H9 (cell line): Measurements from ENCODE around the gene ME3. TPM values are rescaled to one million over a fixed set of nuclear protein-coding genes. Genes with fewer than 3 reads are reported as not detected.

Experiments
- DNase-seq: peaks from one replicate; pipeline ENCODE4 v3.0.0-alpha.2; 2017
- H2AFZ ChIP-seq: one replicate; pipeline ENCODE4 v1.6.1; 2013; ENCODE audit warnings: mild to moderate bottlenecking, low read length, control low read depth, moderate library complexity
- H2AK5ac ChIP-seq: 2 replicates; pipeline ENCODE4 v1.6.1; 2013; ENCODE audit warnings: low read length, control low read depth, mixed read lengths; ENCODE audit not compliant: insufficient read length
- H2BK120ac ChIP-seq: one replicate; pipeline ENCODE4 v1.6.1; 2013; ENCODE audit warnings: low read depth, mild to moderate bottlenecking, low read length, control low read depth, inconsistent platforms; ENCODE audit not compliant: poor library complexity, severe bottlenecking
- H2BK12ac ChIP-seq: 2 replicates; pipeline ENCODE4 v1.6.1; 2013; ENCODE audit warnings: low read length, control low read depth, mixed read lengths, low read depth; ENCODE audit not compliant: insufficient read length
- H2BK15ac ChIP-seq: 2 replicates; pipeline ENCODE4 v1.6.1; 2013; ENCODE audit warnings: low read depth, low read length, control low read depth
- H2BK20ac ChIP-seq: one replicate; pipeline ENCODE4 v1.6.1; 2013; ENCODE audit warnings: low read depth, mild to moderate bottlenecking, low read length, control low read depth, inconsistent platforms; ENCODE audit not compliant: poor library complexity, severe bottlenecking
- H2BK5ac ChIP-seq: 2 replicates; pipeline ENCODE4 v1.6.1; 2013; ENCODE audit warnings: low read length, control low read depth, mixed read lengths; ENCODE audit not compliant: insufficient read length
- H3K14ac ChIP-seq: 2 replicates; pipeline ENCODE4 v1.6.1; 2013; ENCODE audit warnings: low read length, control low read depth; ENCODE audit not compliant: insufficient read depth
- H3K18ac ChIP-seq: 2 replicates; pipeline ENCODE4 v1.6.1; 2013; ENCODE audit warnings: low read depth, mild to moderate bottlenecking, mixed read lengths, low read length, control low read depth; ENCODE audit not compliant: insufficient read length
- H3K23ac ChIP-seq: 2 replicates; pipeline ENCODE4 v1.6.1; 2013; ENCODE audit warnings: low read length, control low read depth, mixed read lengths, low read depth; ENCODE audit not compliant: insufficient read length
- H3K23me2 ChIP-seq: 2 replicates; pipeline ENCODE4 v1.6.1; 2013; ENCODE audit warnings: low read depth, mild to moderate bottlenecking, mixed read lengths, low read length, control low read depth; ENCODE audit not compliant: insufficient read length, poor library complexity, severe bottlenecking
- H3K27ac ChIP-seq: 2 replicates; pipeline ENCODE4 v1.5.1; 2013; ENCODE audit warnings: low read length, control low read depth, mixed read lengths, low read depth; ENCODE audit not compliant: insufficient read length
- H3K27me3 ChIP-seq: 2 replicates; pipeline ENCODE4 v1.6.1; 2013; ENCODE audit warnings: low read length, control low read depth, inconsistent platforms; ENCODE audit not compliant: insufficient read depth
- H3K4ac ChIP-seq: 2 replicates; pipeline ENCODE4 v1.6.1; 2013; ENCODE audit warnings: low read depth, mild to moderate bottlenecking, control low read depth, inconsistent platforms, low read length, moderate library complexity
- H3K4me1 ChIP-seq: 2 replicates; pipeline ENCODE4 v1.6.1; 2013; ENCODE audit warnings: low read length, control low read depth, inconsistent platforms; ENCODE audit not compliant: insufficient read depth
- H3K4me2 ChIP-seq: 2 replicates; pipeline ENCODE4 v1.6.1; 2013; ENCODE audit warnings: low read length, control low read depth, mixed read lengths; ENCODE audit not compliant: insufficient read length, insufficient read depth
- H3K56ac ChIP-seq: 2 replicates; pipeline ENCODE4 v1.6.1; 2013; ENCODE audit warnings: low read depth, mild to moderate bottlenecking, mixed read lengths, low read length, control low read depth; ENCODE audit not compliant: insufficient read length
- H3K79me1 ChIP-seq: 2 replicates; pipeline ENCODE4 v1.6.1; 2013; ENCODE audit warnings: low read depth, mild to moderate bottlenecking, moderate library complexity, low read length, control low read depth, inconsistent platforms; ENCODE audit not compliant: insufficient read depth, poor library complexity, severe bottlenecking
- H3K79me2 ChIP-seq: 2 replicates; pipeline ENCODE4 v1.6.1; 2013; ENCODE audit warnings: low read length, control low read depth, inconsistent platforms; ENCODE audit not compliant: insufficient read depth
- H3K9ac ChIP-seq: 2 replicates; pipeline ENCODE4 v1.6.1; 2013; ENCODE audit warnings: low read length, control low read depth, mixed read lengths; ENCODE audit not compliant: insufficient read length; ENCODE audit errors: extremely low read depth
- H3K9me3 ChIP-seq: one replicate; pipeline ENCODE4 v1.6.1; 2013; ENCODE audit warnings: low read depth, low read length, inconsistent platforms; ENCODE audit not compliant: control insufficient read depth
- H3T11ph ChIP-seq: one replicate; pipeline ENCODE4 v1.6.1; 2013; ENCODE audit warnings: mild to moderate bottlenecking, low read length, control low read depth, inconsistent platforms
- H4K20me1 ChIP-seq: one replicate; pipeline ENCODE4 v1.6.1; 2013; ENCODE audit not compliant: control insufficient read depth, insufficient read length, insufficient read depth
- H4K5ac ChIP-seq: 2 replicates; pipeline ENCODE4 v1.6.1; 2013; ENCODE audit warnings: low read depth, mild to moderate bottlenecking, mixed read lengths, low read length, control low read depth; ENCODE audit not compliant: insufficient read length
- H4K8ac ChIP-seq: replicated peaks from 2 replicates; pipeline ENCODE4 v1.6.1; 2013; ENCODE audit warnings: low read length, control low read depth, mixed read lengths, low read depth; ENCODE audit not compliant: insufficient read length
- H4K91ac ChIP-seq: 2 replicates; pipeline ENCODE4 v1.6.1; 2013; ENCODE audit warnings: low read depth, mild to moderate bottlenecking, moderate library complexity, mixed read lengths, low read length, control low read depth; ENCODE audit not compliant: insufficient read length
- H3K27ac Mint-ChIP-seq, 3 experiments: 2 replicates in 2 of 3; 3 replicates in 1 of 3; pipeline ENCODE4 v1.8.0; 2020 to 2021; ENCODE audit warnings: mixed read lengths in 3 of 3, mild to moderate bottlenecking in 1 of 3, moderate library complexity in 1 of 3
- H3K27me3 Mint-ChIP-seq: 2 replicates; pipeline ENCODE4 v1.8.0; 2021; ENCODE audit warnings: low read depth, mild to moderate bottlenecking, moderate library complexity, mixed read lengths
- H3K36me3 Mint-ChIP-seq, 3 experiments: 2 replicates in 2 of 3; 3 replicates in 1 of 3; pipeline ENCODE4 v1.8.0; 2020 to 2021; ENCODE audit warnings: low read depth in 3 of 3, mixed read lengths in 3 of 3; ENCODE audit not compliant: insufficient read depth in 1 of 3
- H3K4me1 Mint-ChIP-seq, 2 experiments: 2 replicates each; pipeline ENCODE4 v1.8.0; 2020; ENCODE audit warnings: mixed read lengths in 2 of 2
- H3K4me3 Mint-ChIP-seq, 2 experiments: 2 replicates in 1 of 2; 3 replicates in 1 of 2; pipeline ENCODE4 v1.8.0; 2020 to 2021; ENCODE audit warnings: mild to moderate bottlenecking in 2 of 2, mixed read lengths in 2 of 2, moderate library complexity in 1 of 2
- H3K9me3 Mint-ChIP-seq, 2 experiments: 2 replicates in 1 of 2; 3 replicates in 1 of 2; pipeline ENCODE4 v1.8.0; 2020; ENCODE audit warnings: mild to moderate bottlenecking in 2 of 2, mixed read lengths in 2 of 2, moderate library complexity in 1 of 2
- CTCF ChIP-seq: fragments of 200-600 bp; sonication (generic); conservative IDR thresholded peaks from 3 replicates; pipeline ENCODE4 v1.8.0; 2021; ENCODE audit warnings: antibody characterized with exemption, mild to moderate bottlenecking
- WGBS: extraction: QIAGEN DNeasy Blood & Tissue Kit; methylation state at CpG from one replicate; pipeline ENCODE4 v1.1.7; 2013; ENCODE audit warnings: missing lambda C conversion rate, low lambda C conversion rate, mixed read lengths; ENCODE audit not compliant: insufficient read length; ENCODE audit errors: extremely low coverage; 5-methylcytosine and 5-hydroxymethylcytosine counted together
- total RNA-seq: library from RNA; stranded (reverse); gene quantifications from 2 replicates; pipeline ENCODE4 v1.2.1, GENCODE V29; 2021

The ME3 gene
- total RNA-seq, 1 experiment from 2014 or later, result 2.8 TPM

GRCh38 chr11:86675017-86675416 lies 2.6 kb upstream of the ME3 start:
- Histone ChIP-seq H3T11ph (no peak overlapping the region), H2AFZ (no peak overlapping the region), H2BK15ac (no peak overlapping the region), H3K23ac (no peak overlapping the region), H3K4ac (no peak overlapping the region), H4K20me1 (no peaks in the 10 kb centered on the region), H4K8ac (no peak overlapping the region), H2BK20ac (no peak overlapping the region), H3K79me1 (no peaks in the 10 kb centered on the region), H4K91ac (no peak overlapping the region), H3K9me3 (no peaks in the 10 kb centered on the region), H3K9ac (no peak overlapping the region), H3K23me2 (peaks cover 11% of the 10 kb centered on the region), H3K56ac (no peak overlapping the region), H3K79me2 (no peaks in the 10 kb centered on the region), H4K5ac (no peak overlapping the region), H2AK5ac (no peak overlapping the region), H3K4me1 (peaks cover 5% of the 10 kb centered on the region; the same call in 1 of the 2 replicates), H2BK120ac (no peak overlapping the region), H3K27ac (no peak overlapping the region), H2BK5ac (no peak overlapping the region), H3K4me2 (no peak overlapping the region), H3K18ac (no peak overlapping the region), H3K27me3 (peaks cover 3% of the 10 kb centered on the region; the same call in 1 of the 2 replicates), H3K14ac (no peak overlapping the region), H2BK12ac (no peak overlapping the region)
- peaks cover 39% of the 10 kb centered on the region for H3K27me3 Mint-ChIP-seq
- peaks cover 39 to 46% of the 10 kb centered on the region in 2 experiments for H3K4me1 Mint-ChIP-seq
- no peaks in the 10 kb centered on the region; a peak in 1 of 7 replicates for H3K36me3 Mint-ChIP-seq
- H3K9me3 Mint-ChIP-seq, result no peaks in the 10 kb centered on the region
- TF ChIP-seq CTCF, result no peak
- no CpG with 5 or more reads among the region's 2 CpGs for WGBS
- H3K4me3 Mint-ChIP-seq, result no peak overlapping the region
- no peak for DNase-seq
- H3K27ac Mint-ChIP-seq, result no peak overlapping the region
